ENCODE data around the gene ANG. TPM values are rescaled to one million over a fixed set of nuclear protein-coding genes. Genes with fewer than 3 reads are reported as not detected.

The ANG gene
- total and polyA plus RNA-seq, 9 of the 15 experiments (the other 6 are each of a cell fraction or from before 2014, with no cell fraction given): 0.21 to 0.73 (median 0.34) TPM; not detected in 4

DNA sequence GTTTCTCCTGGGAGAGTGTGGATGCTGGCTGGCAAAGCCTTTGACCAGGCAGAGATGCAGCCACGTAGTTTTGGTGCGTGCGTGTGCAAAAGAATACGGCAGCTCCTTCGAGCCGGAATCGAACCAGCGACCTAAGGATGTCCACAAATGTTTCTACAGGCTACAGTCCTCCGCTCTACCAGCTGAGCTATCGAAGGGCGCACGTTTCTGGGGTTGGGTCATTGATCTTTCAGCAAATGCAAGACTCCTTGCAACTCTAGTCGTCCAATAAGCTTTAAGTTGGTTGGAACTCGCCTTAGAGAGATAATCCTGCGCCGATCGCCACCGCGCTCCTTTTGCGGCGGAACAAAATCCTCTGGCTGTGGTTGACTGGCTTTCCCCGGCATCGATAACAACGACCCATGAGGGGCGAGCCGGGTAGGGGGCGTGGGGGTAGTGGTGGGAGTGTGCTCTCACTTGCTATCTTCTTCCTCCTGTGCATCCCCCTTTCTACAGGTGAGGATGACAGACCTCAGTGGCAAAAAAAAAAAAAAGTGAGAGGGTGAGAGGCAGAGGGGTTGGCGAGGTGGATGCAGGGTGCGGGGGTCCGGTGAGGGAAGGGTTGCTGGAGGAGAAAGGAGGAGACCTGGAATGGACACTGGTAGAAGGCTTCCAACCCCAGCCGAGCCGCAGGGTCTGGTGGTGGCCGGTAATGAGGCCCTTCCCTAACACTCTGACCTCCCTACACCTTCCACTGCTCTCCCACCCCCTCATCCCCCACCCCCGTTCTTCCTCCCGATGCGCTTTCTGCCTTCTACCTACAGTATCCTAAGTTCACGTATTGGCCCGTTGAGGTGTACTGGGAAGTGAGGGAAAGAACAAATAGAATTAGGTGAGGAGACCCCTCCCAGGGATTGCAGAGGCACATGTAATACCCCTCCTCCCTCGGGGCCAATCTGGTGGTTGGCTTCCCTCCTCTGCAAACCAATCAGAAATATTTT is 35.3 kb upstream of the ANG start:
- Histone ChIP-seq H3K27me3 (ENCODE audit: control insufficient read depth in 2 of 2, insufficient read depth in 2 of 2, low read length in 2 of 2) (peaks cover 0 to 12% of the 10 kb centered on the region in 2 experiments; a peak in 1 of 5 replicates), H3K27ac (ENCODE audit: extremely low read depth, low read depth, low read length) (no peak overlapping the region), H4K20me1 (replicated peaks; ENCODE audit: control insufficient read depth, insufficient read depth, low read length) (peaks cover 7% of the 10 kb centered on the region; the same call in 1 of the 2 replicates), H3K9me3 (replicated peaks; ENCODE audit: control insufficient read depth, insufficient read depth, low read depth, low read length) (no peaks in the 10 kb centered on the region), H3K4me2 (ENCODE audit: insufficient read depth, low read length) (peak overlapping the region; percentile 69), H2AFZ (ENCODE audit: low read depth, low read length) (peak overlapping the region; percentile 49; the same call in 1 of the 2 replicates), H3K4me3 (peak overlapping the region; percentile 45), H3K9ac (ENCODE audit: insufficient read depth in 1 of 2, low read depth in 2 of 2, low read length in 2 of 2) (peak overlapping the region in 1 of 2 experiments; percentile 84; a peak in 1 of 4 replicates), H3K9me1 (ENCODE audit: control insufficient read depth, insufficient read depth, low read length) (no peaks in the 10 kb centered on the region), H3K4me1 (replicated peaks in 1 of 2; ENCODE audit: control insufficient read depth in 2 of 2, insufficient read depth in 2 of 2, low read length in 2 of 2) (peaks cover 6 to 15% of the 10 kb centered on the region in 2 experiments; a peak in 3 of 5 replicates), H3K79me2 (ENCODE audit: control insufficient read depth, insufficient read depth, low read length) (no peaks in the 10 kb centered on the region), H3K36me3 (ENCODE audit: control insufficient read depth, insufficient read depth, low read length) (no peaks in the 10 kb centered on the region)
- peak; percentile 22 to 82 (median 38) for DNase-seq (ENCODE audit: extremely low read depth in 1 of 4, low spot score in 3 of 4)
- intact Hi-C loops (cut with micrococcal nuclease) (no loop called here), in situ Hi-C loops (cut with MboI) (no loop called here)
- peak; percentile 89 for FAIRE-seq
- ChIA-PET CTCF (ENCODE audit: low intra/inter-chr PET ratio) (no interaction called here), POLR2A (interaction anchor here (0.9 to 1.0 kb wide), 2 partner anchors 11 to 20 kb away, joined by 3 to 4 read pairs; no protein-coding TSS in a partner anchor)
- 2% methylated on average over 30 of the region's 39 CpGs for WGBS (ENCODE audit: insufficient coverage, low coverage, missing lambda C conversion rate)
- BruUV-seq (replicated peaks): no TSS peak
- peak; percentile 83 for ATAC-seq
- TF ChIP-seq CBX3 (IDR thresholded peaks at IDR 0.05; ENCODE audit: borderline replicate concordance in 1 of 2, low read length in 2 of 2) (0 out of 3 replicates have a peak, but pooled peaks of 1 of the 2 experiments have one; percentile 23), POLR3A (IDR thresholded peaks at IDR 0.05; ENCODE audit: borderline replicate concordance, extremely low read depth, insufficient read depth, insufficient read length) (peak; percentile 84), NFXL1 (CRISPR knock-in tag; IDR thresholded peaks at IDR 0.05) (no peak), POLR2G (IDR thresholded peaks at IDR 0.05; ENCODE audit: low read depth, low read length) (no peak), ZNF175 (CRISPR knock-in tag; IDR thresholded peaks at IDR 0.05; ENCODE audit: low read depth) (no peak), ESRRA (IDR thresholded peaks at IDR 0.05; ENCODE audit: borderline replicate concordance, low read depth) (0 out of 2 replicates have a peak, but pooled peaks have one; percentile 15), NRF1 (conservative IDR thresholded peaks at IDR 0.05 in 1 of 2, IDR thresholded peaks at IDR 0.05 in 1 of 2) (peak; percentile 34 to 53; a peak in 3 of 4 replicates), NBN (IDR thresholded peaks at IDR 0.05; ENCODE audit: low read depth) (peak; percentile 42; the same call in 1 of the 2 replicates)
- TF ChIP-seq, protein P1, sequence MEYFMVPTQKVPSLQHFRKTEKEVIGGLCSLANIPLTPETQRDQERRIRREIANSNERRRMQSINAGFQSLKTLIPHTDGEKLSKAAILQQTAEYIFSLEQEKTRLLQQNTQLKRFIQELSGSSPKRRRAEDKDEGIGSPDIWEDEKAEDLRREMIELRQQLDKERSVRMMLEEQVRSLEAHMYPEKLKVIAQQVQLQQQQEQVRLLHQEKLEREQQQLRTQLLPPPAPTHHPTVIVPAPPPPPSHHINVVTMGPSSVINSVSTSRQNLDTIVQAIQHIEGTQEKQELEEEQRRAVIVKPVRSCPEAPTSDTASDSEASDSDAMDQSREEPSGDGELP (CRISPR knock-in tag; IDR thresholded peaks at IDR 0.05; ENCODE audit: borderline replicate concordance): peak; percentile 93
- TF ChIP-seq, protein P2, sequence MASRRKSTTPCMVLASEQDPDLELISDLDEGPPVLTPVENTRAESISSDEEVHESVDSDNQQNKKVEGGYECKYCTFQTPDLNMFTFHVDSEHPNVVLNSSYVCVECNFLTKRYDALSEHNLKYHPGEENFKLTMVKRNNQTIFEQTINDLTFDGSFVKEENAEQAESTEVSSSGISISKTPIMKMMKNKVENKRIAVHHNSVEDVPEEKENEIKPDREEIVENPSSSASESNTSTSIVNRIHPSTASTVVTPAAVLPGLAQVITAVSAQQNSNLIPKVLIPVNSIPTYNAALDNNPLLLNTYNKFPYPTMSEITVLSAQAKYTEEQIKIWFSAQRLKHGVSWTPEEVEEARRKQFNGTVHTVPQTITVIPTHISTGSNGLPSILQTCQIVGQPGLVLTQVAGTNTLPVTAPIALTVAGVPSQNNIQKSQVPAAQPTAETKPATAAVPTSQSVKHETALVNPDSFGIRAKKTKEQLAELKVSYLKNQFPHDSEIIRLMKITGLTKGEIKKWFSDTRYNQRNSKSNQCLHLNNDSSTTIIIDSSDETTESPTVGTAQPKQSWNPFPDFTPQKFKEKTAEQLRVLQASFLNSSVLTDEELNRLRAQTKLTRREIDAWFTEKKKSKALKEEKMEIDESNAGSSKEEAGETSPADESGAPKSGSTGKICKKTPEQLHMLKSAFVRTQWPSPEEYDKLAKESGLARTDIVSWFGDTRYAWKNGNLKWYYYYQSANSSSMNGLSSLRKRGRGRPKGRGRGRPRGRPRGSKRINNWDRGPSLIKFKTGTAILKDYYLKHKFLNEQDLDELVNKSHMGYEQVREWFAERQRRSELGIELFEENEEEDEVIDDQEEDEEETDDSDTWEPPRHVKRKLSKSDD (conservative IDR thresholded peaks at IDR 0.05; ENCODE audit: low read length): no peak
- TF ChIP-seq, protein P3, sequence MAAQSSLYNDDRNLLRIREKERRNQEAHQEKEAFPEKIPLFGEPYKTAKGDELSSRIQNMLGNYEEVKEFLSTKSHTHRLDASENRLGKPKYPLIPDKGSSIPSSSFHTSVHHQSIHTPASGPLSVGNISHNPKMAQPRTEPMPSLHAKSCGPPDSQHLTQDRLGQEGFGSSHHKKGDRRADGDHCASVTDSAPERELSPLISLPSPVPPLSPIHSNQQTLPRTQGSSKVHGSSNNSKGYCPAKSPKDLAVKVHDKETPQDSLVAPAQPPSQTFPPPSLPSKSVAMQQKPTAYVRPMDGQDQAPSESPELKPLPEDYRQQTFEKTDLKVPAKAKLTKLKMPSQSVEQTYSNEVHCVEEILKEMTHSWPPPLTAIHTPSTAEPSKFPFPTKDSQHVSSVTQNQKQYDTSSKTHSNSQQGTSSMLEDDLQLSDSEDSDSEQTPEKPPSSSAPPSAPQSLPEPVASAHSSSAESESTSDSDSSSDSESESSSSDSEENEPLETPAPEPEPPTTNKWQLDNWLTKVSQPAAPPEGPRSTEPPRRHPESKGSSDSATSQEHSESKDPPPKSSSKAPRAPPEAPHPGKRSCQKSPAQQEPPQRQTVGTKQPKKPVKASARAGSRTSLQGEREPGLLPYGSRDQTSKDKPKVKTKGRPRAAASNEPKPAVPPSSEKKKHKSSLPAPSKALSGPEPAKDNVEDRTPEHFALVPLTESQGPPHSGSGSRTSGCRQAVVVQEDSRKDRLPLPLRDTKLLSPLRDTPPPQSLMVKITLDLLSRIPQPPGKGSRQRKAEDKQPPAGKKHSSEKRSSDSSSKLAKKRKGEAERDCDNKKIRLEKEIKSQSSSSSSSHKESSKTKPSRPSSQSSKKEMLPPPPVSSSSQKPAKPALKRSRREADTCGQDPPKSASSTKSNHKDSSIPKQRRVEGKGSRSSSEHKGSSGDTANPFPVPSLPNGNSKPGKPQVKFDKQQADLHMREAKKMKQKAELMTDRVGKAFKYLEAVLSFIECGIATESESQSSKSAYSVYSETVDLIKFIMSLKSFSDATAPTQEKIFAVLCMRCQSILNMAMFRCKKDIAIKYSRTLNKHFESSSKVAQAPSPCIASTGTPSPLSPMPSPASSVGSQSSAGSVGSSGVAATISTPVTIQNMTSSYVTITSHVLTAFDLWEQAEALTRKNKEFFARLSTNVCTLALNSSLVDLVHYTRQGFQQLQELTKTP (IDR thresholded peaks at IDR 0.05; ENCODE audit: low read depth in 1 of 2, partially characterized antibody in 2 of 2): peak in 1 of 2 experiments; percentile 44
